GM12878 (cell line): ENCODE results near the gene SGCB. TPM values are rescaled to one million over a fixed set of nuclear protein-coding genes. Genes with fewer than 3 reads are reported as not detected.

Experiments
- ATAC-seq: fragments of 200-7000 bp; cut with Tn5 transposase; 3 replicates; pipeline ENCODE4 v1.9.1; 2020; ENCODE audit warnings: mild to moderate bottlenecking, moderate library complexity
- BruUV-seq: library from RNA; stranded (reverse); fragments of 400-500 nt; replicated peaks from 2 replicates; lab custom pipeline; 2021; lab: Mats Ljungman, UMichigan
- CTCF ChIA-PET: fragments of 300-600 bp; sonication (Branson Sonifier 250); formaldehyde crosslinking; extraction: SDS; loops from one replicate; lab custom pipeline; 2021; ENCODE audit warnings: inconsistent platforms; lab: Yijun Ruan, JAX
- POLR2A ChIA-PET: fragments of 350-600 bp; formaldehyde crosslinking; extraction: SDS; loops from one replicate; lab custom pipeline; 2021; ENCODE audit warnings: inconsistent platforms; lab: Charles Lee
- RAD21 ChIA-PET: fragments of 300-600 bp; sonication (Branson Sonifier 250); formaldehyde crosslinking; loops from one replicate; lab custom pipeline; 2023; ENCODE audit warnings: antibody characterized with exemption; ENCODE audit not compliant: unreplicated experiment; lab: Charles Lee
- SMC1A ChIA-PET: fragments of 300-600 bp; sonication (Branson Sonifier 250); formaldehyde crosslinking; loops from one replicate; lab custom pipeline; 2023; ENCODE audit not compliant: unreplicated experiment, uncharacterized antibody; lab: Charles Lee
- DNase-seq: peaks from one replicate; pipeline ENCODE4 v3.0.0-alpha.2; 2011; ENCODE audit warnings: low read depth, low spot score
- FAIRE-seq: peaks from 3 replicates; lab custom pipeline; 2011; peaks lifted over from hg19 to GRCh38; lab: Jason Lieb, UNC
- H2AFZ ChIP-seq: 2 replicates; pipeline ENCODE4 v1.6.0; 2011; ENCODE audit warnings: low read depth, low read length, control low read depth; ENCODE audit not compliant: control insufficient read depth
- H3K27ac ChIP-seq: 2 replicates; pipeline ENCODE4 v1.5.1; 2011; ENCODE audit warnings: control low read depth; ENCODE audit not compliant: control insufficient read depth, insufficient read depth
- H3K27me3 ChIP-seq, 2 experiments: replicated peaks in 1 of 2; 2 replicates each; pipeline versions ENCODE4 v1.6.0 to v1.6.1; 2011; ENCODE audit warnings: low read length in 1 of 2; ENCODE audit not compliant: control insufficient read depth in 2 of 2, insufficient read depth in 2 of 2
- H3K36me3 ChIP-seq, 2 experiments: 2 replicates each; pipeline ENCODE4 v1.5.1; 2011; ENCODE audit warnings: low read length in 1 of 2; ENCODE audit not compliant: control insufficient read depth in 2 of 2, insufficient read depth in 2 of 2
- H3K4me1 ChIP-seq: 2 replicates; pipeline ENCODE4 v1.6.1; 2011; ENCODE audit warnings: mild to moderate bottlenecking, low read length, moderate library complexity, mixed read lengths; ENCODE audit not compliant: control insufficient read depth, insufficient read depth
- H3K4me2 ChIP-seq: 2 replicates; pipeline ENCODE4 v1.6.0; 2011; ENCODE audit warnings: control low read depth; ENCODE audit not compliant: control insufficient read depth, insufficient read depth
- H3K4me3 ChIP-seq: fragments of 200-600 bp; sonication (generic); 2 replicates; pipeline ENCODE4 v1.5.1; 2016
- H3K79me2 ChIP-seq: 2 replicates; pipeline ENCODE4 v1.6.0; 2011; ENCODE audit warnings: low read length; ENCODE audit not compliant: control insufficient read depth, insufficient read depth
- H3K9ac ChIP-seq: 2 replicates; pipeline ENCODE4 v1.8.0; 2011; ENCODE audit warnings: low read length, control low read depth, mixed read lengths; ENCODE audit not compliant: control insufficient read depth, insufficient read depth
- H3K9me3 ChIP-seq: replicated peaks from 3 replicates; pipeline ENCODE4 v1.5.1; 2011; ENCODE audit warnings: mild to moderate bottlenecking, low read length; ENCODE audit not compliant: control insufficient read depth, insufficient read depth
- H4K20me1 ChIP-seq: 2 replicates; pipeline ENCODE4 v1.6.0; 2011; ENCODE audit not compliant: control insufficient read depth, insufficient read depth
- BCL3 ChIP-seq: IDR thresholded peaks from 2 replicates; pipeline ENCODE4 v1.6.1; 2011; ENCODE audit warnings: borderline replicate concordance, low read depth, mild to moderate bottlenecking, moderate library complexity, low read length; ENCODE audit not compliant: insufficient read depth, poor library complexity, severe bottlenecking
- BMI1 ChIP-seq: fragments of 450-650 bp; IDR thresholded peaks from 2 replicates; pipeline ENCODE4 v1.6.1; 2016; ENCODE audit warnings: mild to moderate bottlenecking, moderate library complexity, borderline replicate concordance
- PML ChIP-seq: IDR thresholded peaks from 2 replicates; pipeline ENCODE4 v1.6.1; 2012; ENCODE audit warnings: low read length, inconsistent platforms
- ZBED1 ChIP-seq: IDR thresholded peaks from 2 replicates; pipeline ENCODE4 v1.6.1; 2016; ENCODE audit warnings: borderline replicate concordance
- ZNF24 ChIP-seq: fragments of 450-650 bp; IDR thresholded peaks from 2 replicates; pipeline ENCODE4 v1.6.1; 2017; ENCODE audit warnings: antibody characterized with exemption, mild to moderate bottlenecking
- WGBS: methylation state at CpG from one replicate; pipeline ENCODE4 v1.1.6; 2016; ENCODE audit warnings: low lambda C conversion rate; ENCODE audit not compliant: insufficient replicate concordance, insufficient coverage; ENCODE audit errors: missing lambda C conversion rate; 5-methylcytosine and 5-hydroxymethylcytosine counted together
- in situ Hi-C: fragments of 300-500 bp; cut with MboI; formaldehyde crosslinking; loops from 9 replicates; pipeline ENCODE4 v1.14.3; 2018; ENCODE audit warnings: mixed read lengths
- intact Hi-C: fragments of 100-400 bp; cut with micrococcal nuclease; formaldehyde crosslinking; loops from one replicate; pipeline ENCODE4 v1.14.2; 2022; ENCODE audit not compliant: unreplicated experiment
- polyA plus RNA-seq, 11 experiments: library from polyadenylated mRNA; depleted of rRNA in 4 of 11; unstranded in 6 of 11; stranded (reverse) in 5 of 11; fragments of >200 nt; fragmentation: Nextera tagmentation in 4 of 11; fragmentation: Illumina TruSeq in 1 of 11; extraction: Ambion mirVana in 4 of 11; extraction: Trizol in 1 of 11; gene quantifications; 1 replicate in 1 of 11; 2 replicates in 10 of 11; pipeline versions ENCODE4 v1.2.1 to v1.2.3, GENCODE V29; 2011 to 2016; ENCODE audit warnings: inconsistent platforms in 2 of 11, missing spikeins in 2 of 11, low read depth in 1 of 11
- total RNA-seq, 4 experiments: library from RNA; depleted of rRNA in 3 of 4; stranded (reverse); fragments of >200 nt in 3 of 4; fragmentation: Illumina TruSeq in 1 of 4; extraction: Trizol in 1 of 4; gene quantifications; 2 replicates each; pipeline versions ENCODE4 v1.2.1 to v1.2.3, GENCODE V29; 2013 to 2021

Gene SGCB
- total and polyA plus RNA-seq, 10 of the 15 experiments (the other 5 are each of a cell fraction or from before 2014, with no cell fraction given) = 4.7 to 13.2 (median 7.4) TPM

- ChIA-PET POLR2A (interaction anchor here (0.7 kb wide), 1 partner anchor 342 kb away, joined by 3 read pairs; no protein-coding TSS in a partner anchor), CTCF (no interaction called here), SMC1A (no interaction called here), RAD21 (no interaction called here)
- no peak for ATAC-seq
- 33% methylated on average over 1 of the region's 2 CpGs for WGBS
- Histone ChIP-seq H3K36me3 (no peaks in the 10 kb centered on the region), H3K4me1 (no peaks in the 10 kb centered on the region), H3K27ac (no peak overlapping the region), H4K20me1 (no peaks in the 10 kb centered on the region), H3K4me3 (no peak overlapping the region), H3K4me2 (no peak overlapping the region), H3K9me3 (no peaks in the 10 kb centered on the region), H3K79me2 (no peaks in the 10 kb centered on the region), H3K27me3 (no peaks in the 10 kb centered on the region), H2AFZ (no peak overlapping the region), H3K9ac (no peak overlapping the region)
- no TSS peak for BruUV-seq
- intact Hi-C loops = no loop called here
- no peak for TF ChIP-seq BCL3
- no peak for TF ChIP-seq BMI1
- FAIRE-seq = no peak
- in situ Hi-C loops = no loop called here
- no peak for DNase-seq
Measured at GRCh38 chr4:52005604-52006273, 32.4 kb downstream of the SGCB start.

- Histone ChIP-seq H3K79me2 (no peaks in the 10 kb centered on the region), H3K4me3 (no peak overlapping the region), H3K9ac (no peak overlapping the region), H3K27ac (no peak overlapping the region), H2AFZ (no peak overlapping the region), H3K27me3 (no peaks in the 10 kb centered on the region), H3K4me2 (no peak overlapping the region), H3K9me3 (no peaks in the 10 kb centered on the region), H4K20me1 (no peaks in the 10 kb centered on the region), H3K36me3 (no peaks in the 10 kb centered on the region), H3K4me1 (no peaks in the 10 kb centered on the region)
- SMC1A ChIA-PET = no interaction called here
- no TSS peak for BruUV-seq
- DNase-seq (no peak), ATAC-seq (no peak), FAIRE-seq (no peak)
- POLR2A ChIA-PET = no interaction called here
- no peak for TF ChIP-seq ZNF24
- no peak for TF ChIP-seq PML
- no peak for TF ChIP-seq ZBED1
- in situ Hi-C loops = no loop called here
- CTCF ChIA-PET = no interaction called here
- RAD21 ChIA-PET = no interaction called here
- intact Hi-C loops = no loop called here
Measured at GRCh38 chr4:52004414-52004813, 33.7 kb downstream of the SGCB start.
